HL-60/S4 (cell line): ENCODE measurements around the gene KIF26B.
"Not testable (repeated sequence)": the region's sequence is repeated elsewhere in the genome, so short reads cannot be mapped to it uniquely, and the experiment has no call there.

Experiments used
- in situ Hi-C: fragments of 300-500 bp; cut with MboI; formaldehyde crosslinking; loops from 2 replicates; pipeline ENCODE4 v1.14.3; 2022; ENCODE audit warnings: low sequenced_read_pairs

KIF26B gene

GRCh38 chr1:245310571-245311531 lies 156.1 kb downstream of the KIF26B start:
- in situ Hi-C loops: no loop called here

DNA sequence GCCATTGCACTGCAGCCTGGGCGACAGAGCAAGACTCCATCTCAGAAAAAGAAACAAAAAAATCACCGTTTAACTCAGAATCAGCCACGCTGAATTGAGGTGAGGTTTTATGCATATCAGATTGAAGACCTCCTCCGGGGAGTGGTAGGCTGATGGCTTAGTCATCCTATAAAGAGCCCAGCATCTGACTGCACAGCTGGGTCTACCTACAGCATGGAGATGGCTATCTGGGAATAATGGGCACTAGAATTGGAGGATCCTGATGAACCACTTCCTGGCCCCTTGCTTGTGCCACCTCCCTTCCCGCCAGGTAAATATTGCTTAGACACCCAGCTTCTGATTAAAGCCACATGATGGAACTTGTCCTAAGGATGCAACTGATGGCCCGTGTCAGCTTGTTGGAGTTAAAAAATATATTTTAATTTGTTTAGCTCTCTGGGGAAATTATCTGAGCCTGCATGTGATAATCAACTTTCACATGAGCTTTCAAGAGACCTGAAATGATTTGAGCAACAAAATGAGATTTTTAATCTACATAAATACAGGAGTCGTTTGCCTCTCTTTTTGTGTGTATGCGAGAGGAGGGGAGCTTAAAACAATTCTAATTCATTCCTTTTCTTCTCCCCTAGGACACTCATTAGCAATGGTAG lies 157.2 kb downstream of the KIF26B start:
- in situ Hi-C loops: no loop called here

GRCh38 chr1:245313576-245313975 lies 158.8 kb downstream of the KIF26B start:
- in situ Hi-C loops: no loop called here

DNA sequence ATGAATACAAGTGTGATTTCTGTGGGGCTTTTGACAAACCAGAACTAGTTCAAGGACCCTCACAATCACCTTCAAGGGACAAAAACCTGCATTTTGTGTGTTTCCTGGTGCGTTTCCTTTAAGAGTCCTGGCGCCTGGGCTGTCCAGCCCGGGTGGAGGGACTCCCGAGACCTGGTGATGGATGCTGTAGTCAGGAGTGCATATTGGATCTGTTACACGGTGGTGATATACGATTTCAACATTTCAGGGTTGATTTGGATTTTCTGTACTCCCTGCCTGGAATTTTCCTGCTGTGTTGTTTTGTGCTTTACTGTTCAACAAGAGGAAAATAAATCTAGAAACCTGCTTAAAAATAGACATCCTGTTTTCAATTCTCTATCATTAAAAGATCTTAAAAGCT lies 162.0 kb downstream of the KIF26B start:
- in situ Hi-C loops: no loop called here

DNA sequence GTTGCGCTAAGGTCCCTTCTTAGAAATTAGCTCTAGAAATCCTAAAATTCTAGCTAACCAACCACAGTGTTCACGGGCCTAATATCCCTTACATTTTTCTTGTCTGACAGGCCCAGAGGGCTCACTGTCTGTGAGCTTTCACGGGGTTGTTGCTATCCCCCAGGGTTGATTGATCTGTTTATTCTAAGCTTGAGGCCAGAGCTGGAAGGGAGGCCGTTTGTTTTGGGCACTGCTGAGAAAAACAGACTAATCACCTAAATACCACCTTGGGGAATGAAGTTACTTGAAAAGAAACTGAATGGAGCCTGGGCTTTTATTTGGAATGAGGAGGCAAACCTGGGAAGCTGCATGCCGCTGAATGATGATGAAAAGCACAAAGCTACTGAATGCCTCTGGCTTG lies 162.4 kb downstream of the KIF26B start:
- in situ Hi-C loops: no loop called here

- in situ Hi-C loops: no loop called here
Observed at GRCh38 chr1:245319094-245319493, 164.3 kb downstream of the KIF26B start.

- in situ Hi-C loops: no loop called here
Observed at GRCh38 chr1:245322673-245323072, 167.9 kb downstream of the KIF26B start.

GRCh38 chr1:245323765-245324164 lies 169.0 kb downstream of the KIF26B start:
- in situ Hi-C loops: not testable (repeated sequence)

DNA sequence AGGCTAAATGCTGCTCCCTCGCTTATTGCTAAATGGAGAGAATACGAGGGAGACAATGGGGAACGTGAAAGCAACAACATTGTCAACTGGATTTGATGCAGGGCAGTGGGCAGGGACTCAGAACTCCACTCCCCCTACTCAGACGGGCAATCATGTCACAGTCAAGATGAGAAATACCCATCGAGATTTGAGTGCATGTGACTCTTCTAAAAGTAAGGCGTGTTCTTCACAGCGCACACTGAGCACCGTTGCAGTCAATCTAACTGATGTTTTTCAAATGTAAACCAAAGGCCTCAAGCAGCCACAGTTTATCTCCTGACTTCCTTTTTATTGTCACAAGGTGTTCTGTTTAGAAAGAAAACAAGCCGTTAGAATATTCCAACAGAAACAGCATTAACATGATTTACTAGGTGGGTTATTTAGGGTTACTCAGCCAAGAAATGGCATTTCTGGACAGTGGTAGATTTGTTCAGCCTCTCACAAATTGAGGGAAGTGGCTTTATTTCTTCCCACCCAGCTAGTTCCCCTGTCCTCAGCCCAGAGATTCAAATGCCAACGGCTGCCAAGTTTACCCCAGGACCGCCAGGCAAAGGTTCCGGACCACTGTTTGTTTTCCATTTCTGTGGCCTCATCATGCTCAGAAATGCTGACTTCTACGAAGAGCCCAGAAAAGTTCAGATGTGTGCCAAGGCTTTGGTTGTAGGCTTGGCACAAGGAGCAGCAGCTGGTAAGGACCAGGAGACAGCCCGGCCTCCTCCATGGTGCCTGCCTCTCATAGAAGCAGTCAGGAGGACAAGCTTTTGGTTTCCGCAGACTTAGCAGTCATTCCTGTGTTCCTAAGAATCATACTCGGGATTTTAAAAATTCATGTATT lies 171.4 kb downstream of the KIF26B start:
- in situ Hi-C loops: no loop called here

- in situ Hi-C loops: no loop called here
Observed at GRCh38 chr1:245327360-245327759, 172.6 kb downstream of the KIF26B start.

- in situ Hi-C loops: no loop called here
Observed at GRCh38 chr1:245327842-245328241, 173.1 kb downstream of the KIF26B start.

DNA sequence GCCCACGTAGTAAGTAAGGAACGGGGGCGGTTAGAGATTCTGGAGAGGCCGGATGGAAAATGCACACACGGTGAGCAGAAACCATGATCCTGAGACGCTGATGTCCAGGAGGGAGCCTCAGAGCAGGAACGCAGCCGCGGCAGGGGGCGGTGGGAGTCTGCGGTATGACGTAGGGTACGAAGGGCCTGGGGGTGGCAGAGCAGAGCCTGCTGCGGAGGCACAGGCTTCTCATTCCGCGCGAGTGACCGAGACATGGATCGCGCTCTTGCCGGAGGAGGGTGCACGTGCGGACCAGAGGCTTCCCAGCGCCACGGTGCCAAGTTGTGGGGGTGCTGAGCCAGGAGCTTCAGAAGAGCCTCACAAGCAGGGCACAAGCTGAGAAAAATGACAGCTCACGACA lies 176.2 kb downstream of the KIF26B start:
- in situ Hi-C loops: no loop called here

- in situ Hi-C loops: no loop called here
Observed at GRCh38 chr1:245332085-245332484, 177.3 kb downstream of the KIF26B start.

- in situ Hi-C loops: no loop called here
Observed at GRCh38 chr1:245332513-245332912, 177.7 kb downstream of the KIF26B start.

DNA sequence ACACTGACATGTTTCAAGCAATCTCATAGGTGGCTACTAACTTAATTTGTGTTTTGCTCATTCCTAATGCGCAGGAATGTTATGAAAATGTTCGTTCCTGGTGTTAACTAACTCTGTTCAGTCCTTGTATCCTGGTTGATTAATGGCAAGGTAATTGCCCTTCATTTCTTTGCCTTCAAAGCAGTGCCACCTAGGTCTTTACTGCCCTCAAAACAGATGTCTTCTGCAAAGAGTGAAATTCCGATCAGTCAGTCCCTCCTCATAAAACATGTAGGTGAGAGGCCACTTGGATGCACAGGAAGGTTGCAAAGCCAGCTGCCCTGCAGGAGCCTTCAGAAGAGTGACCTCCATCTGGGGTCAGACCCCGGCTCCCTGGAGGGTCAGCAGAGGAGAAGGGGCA lies 179.4 kb downstream of the KIF26B start:
- in situ Hi-C loops: no loop called here

DNA sequence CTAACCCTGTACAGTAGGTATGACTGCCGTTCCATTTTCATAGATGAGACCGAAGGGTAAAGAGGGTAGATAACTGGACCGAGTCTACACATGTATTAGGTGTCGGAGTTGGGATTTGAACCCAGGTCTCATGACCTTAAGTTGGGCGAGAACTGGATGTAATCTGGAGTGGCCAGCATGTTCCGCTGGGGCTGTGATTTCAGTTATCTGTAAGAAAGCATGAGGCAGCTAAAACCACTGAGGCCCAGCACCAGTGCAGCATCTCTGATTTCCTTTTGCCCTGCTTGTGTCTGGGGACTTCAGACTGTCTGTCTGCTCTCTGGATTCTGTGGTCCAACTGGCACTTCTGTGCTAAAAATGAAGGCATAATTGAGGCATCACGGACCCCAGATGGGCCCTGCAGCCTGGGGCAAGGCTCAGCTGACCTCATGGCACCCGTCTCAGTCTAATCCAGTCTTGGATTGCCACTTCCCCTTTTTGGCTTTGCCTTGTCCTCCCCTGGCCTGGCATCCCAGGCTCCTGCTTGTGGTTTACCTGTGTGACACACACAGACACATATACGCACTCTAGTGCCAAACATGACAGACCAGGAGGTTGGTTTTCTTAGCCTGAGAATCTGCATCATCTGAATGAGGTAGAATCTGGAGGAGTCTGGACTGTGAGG lies 180.2 kb downstream of the KIF26B start:
- in situ Hi-C loops: no loop called here

DNA sequence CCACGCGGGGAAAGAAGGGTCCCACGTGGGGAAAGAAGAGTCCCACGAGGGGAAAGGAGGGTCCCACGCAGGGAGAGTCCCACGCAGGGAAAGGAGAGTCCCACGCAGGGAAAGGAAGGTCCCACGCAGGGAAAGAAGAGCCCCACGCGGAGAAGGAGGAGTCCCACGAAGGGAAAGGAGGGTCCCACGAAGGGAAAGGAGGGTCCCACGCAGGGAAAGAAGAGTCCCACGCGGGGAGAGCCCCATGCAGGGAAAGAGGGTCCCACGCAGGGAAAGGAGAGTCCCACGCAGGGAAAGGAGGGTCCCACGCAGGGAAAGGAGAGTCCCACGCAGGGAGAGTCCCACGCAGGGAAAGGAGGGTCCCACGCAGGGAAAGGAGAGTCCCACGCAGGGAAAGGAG lies 180.9 kb downstream of the KIF26B start:
- in situ Hi-C loops: not testable (repeated sequence)

DNA sequence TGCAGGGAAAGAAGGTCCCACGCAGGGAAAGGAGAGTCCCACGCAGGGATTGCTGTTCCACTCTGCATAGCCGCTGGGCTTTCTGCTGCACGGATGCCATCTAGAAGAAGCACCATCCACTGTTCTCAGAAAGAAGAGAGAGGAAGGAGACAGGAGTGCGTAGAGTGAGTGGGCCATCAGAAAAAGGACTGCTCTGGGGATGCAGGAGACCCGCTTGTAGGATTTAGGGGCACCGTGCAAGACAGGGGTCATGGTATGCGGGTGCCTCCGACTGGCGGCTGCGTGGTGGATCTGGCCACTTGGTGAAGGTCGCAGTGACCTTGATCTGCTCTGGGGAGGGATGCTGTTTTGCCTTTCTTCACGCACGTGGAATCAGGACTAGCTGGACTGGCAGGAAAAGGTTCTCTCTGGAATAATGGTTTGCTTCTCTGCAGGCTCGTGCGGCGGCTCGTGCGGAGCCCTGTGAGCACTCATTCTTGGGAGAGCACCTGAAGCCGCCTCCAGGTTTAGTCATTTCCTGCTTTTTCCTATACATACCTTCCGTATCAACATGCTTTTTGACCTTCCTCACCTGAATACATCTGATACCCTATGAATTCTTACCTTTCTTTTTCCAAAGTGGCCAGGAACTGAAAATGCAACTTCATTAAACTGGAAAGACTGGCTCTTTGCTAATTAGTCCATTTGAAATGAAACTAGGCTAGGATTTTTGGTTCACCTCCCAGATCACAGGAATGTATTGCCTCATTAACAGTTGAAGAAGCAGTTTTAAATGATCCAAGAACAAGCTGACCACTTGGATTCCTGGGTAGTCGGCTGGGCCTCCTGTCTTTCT lies 181.6 kb downstream of the KIF26B start:
- in situ Hi-C loops: no loop called here

GRCh38 chr1:245336984-245337355 lies 182.2 kb downstream of the KIF26B start:
- in situ Hi-C loops: not testable (repeated sequence)
